Ishikawa (cell line): ENCODE results near the gene ASB17.

ENCODE experiments used
- CEBPB ChIP-seq: IDR thresholded peaks from 2 replicates; pipeline ENCODE4 v1.6.1; 2012
- CREB1 ChIP-seq: IDR thresholded peaks from 2 replicates; pipeline ENCODE4 v1.6.1; 2012; ENCODE audit warnings: low read depth
- EGR1 ChIP-seq: IDR thresholded peaks from 2 replicates; pipeline ENCODE4 v1.6.1; 2012
- EP300 ChIP-seq: IDR thresholded peaks from 2 replicates; pipeline ENCODE4 v1.6.1; 2012; ENCODE audit warnings: borderline replicate concordance
- FOXM1 ChIP-seq: IDR thresholded peaks from 2 replicates; pipeline ENCODE4 v1.6.1; 2012; ENCODE audit warnings: low read depth, borderline replicate concordance
- MAX ChIP-seq: IDR thresholded peaks from 2 replicates; pipeline ENCODE4 v1.6.1; 2012
- NFIC ChIP-seq: IDR thresholded peaks from 2 replicates; pipeline ENCODE4 v1.6.1; 2012
- RAD21 ChIP-seq: IDR thresholded peaks from 2 replicates; pipeline ENCODE4 v1.6.1; 2012; ENCODE audit warnings: low read depth
- TAF1 ChIP-seq: IDR thresholded peaks from 2 replicates; pipeline ENCODE4 v1.6.1; 2012; ENCODE audit warnings: low read depth, mild to moderate bottlenecking
- TCF12 ChIP-seq: IDR thresholded peaks from 2 replicates; pipeline ENCODE4 v1.6.1; 2012; ENCODE audit warnings: low read depth
- TEAD4 ChIP-seq: IDR thresholded peaks from 2 replicates; pipeline ENCODE4 v1.6.1; 2012
- USF1 ChIP-seq: IDR thresholded peaks from 2 replicates; pipeline ENCODE4 v1.6.1; 2012
- YY1 ChIP-seq: IDR thresholded peaks from 2 replicates; pipeline ENCODE4 v1.6.1; 2012; ENCODE audit warnings: low read depth
- ZBTB7A ChIP-seq: IDR thresholded peaks from 2 replicates; pipeline ENCODE4 v1.6.1; 2012; ENCODE audit warnings: low read depth
- TF ChIP-seq, protein P1 (sequence below): IDR thresholded peaks from 2 replicates; pipeline ENCODE4 v1.6.1; 2012; ENCODE audit warnings: low read depth, mild to moderate bottlenecking

The ASB17 gene

DNA sequence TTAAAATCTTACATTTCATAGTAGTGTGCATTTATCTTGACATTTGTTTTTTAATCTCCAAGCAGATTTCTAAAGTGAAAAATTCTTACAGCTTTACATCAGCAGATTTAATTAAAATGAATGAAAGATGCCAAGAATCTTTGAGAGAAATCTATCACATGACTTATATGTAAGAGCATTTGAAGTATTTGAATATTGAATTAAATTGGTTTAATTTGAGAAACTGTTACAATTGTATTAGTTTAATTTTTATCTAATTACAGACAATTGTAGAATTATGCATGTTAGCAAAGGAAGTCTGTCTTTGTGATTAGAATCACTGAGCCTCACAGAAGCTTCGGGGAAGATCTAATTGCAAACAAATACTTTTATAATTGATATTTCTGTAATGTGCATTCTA, 52.2 kb downstream of the ASB17 start:
- TF ChIP-seq YY1 (no peak), ZBTB7A (no peak), EP300 (no peak), NFIC (no peak), CEBPB (no peak), RAD21 (no peak), TCF12 (no peak), CREB1 (no peak), USF1 (no peak), EGR1 (no peak), TEAD4 (no peak), FOXM1 (no peak), MAX (no peak), TAF1 (no peak)
- TF ChIP-seq, protein P1, sequence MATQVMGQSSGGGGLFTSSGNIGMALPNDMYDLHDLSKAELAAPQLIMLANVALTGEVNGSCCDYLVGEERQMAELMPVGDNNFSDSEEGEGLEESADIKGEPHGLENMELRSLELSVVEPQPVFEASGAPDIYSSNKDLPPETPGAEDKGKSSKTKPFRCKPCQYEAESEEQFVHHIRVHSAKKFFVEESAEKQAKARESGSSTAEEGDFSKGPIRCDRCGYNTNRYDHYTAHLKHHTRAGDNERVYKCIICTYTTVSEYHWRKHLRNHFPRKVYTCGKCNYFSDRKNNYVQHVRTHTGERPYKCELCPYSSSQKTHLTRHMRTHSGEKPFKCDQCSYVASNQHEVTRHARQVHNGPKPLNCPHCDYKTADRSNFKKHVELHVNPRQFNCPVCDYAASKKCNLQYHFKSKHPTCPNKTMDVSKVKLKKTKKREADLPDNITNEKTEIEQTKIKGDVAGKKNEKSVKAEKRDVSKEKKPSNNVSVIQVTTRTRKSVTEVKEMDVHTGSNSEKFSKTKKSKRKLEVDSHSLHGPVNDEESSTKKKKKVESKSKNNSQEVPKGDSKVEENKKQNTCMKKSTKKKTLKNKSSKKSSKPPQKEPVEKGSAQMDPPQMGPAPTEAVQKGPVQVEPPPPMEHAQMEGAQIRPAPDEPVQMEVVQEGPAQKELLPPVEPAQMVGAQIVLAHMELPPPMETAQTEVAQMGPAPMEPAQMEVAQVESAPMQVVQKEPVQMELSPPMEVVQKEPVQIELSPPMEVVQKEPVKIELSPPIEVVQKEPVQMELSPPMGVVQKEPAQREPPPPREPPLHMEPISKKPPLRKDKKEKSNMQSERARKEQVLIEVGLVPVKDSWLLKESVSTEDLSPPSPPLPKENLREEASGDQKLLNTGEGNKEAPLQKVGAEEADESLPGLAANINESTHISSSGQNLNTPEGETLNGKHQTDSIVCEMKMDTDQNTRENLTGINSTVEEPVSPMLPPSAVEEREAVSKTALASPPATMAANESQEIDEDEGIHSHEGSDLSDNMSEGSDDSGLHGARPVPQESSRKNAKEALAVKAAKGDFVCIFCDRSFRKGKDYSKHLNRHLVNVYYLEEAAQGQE = no peak

DNA sequence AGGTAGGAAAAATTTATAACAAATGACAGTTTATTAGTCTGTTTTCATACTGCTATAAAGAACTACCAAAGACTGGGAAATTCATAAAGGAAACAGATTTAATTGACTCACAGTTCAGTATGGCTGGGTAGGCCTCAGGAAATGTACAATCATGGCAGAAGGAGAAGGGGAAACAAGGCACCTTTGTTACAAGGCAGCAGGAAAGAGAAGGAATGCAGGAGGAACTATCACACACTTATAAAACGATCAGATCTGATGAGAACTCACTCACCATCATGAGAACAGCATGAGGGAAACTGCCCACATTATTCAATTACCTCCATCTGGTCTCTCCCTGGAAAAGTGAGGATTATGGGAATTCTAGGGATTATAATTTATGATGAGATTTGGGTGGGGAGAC, 61.3 kb downstream of the ASB17 start:
- no peak for TF ChIP-seq TEAD4
- no peak for TF ChIP-seq USF1
- no peak for TF ChIP-seq TCF12
- no peak for TF ChIP-seq TAF1
